ENCODE data around the gene PSEN2. TPM values are rescaled to one million over a fixed set of nuclear protein-coding genes. Genes with fewer than 3 reads are reported as not detected.

The PSEN2 gene
- total and polyA plus RNA-seq, 2 donors (not counting 3 experiments of a cell fraction or from before 2014, with no cell fraction given) = 12.5 to 19.3 TPM

- H3K79me2 ChIP-seq (ENCODE audit: control insufficient read depth, insufficient read depth, low read length) = no peaks in the 10 kb centered on the region
- ChIA-PET POLR2A (no interaction called here), CTCF (interaction anchor here (1.5 to 1.8 kb wide), 2 partner anchors 12 to 14 kb away, joined by 3 to 6 read pairs; no protein-coding TSS in a partner anchor)
Observed at GRCh38 chr1:226863446-226863845, 7.0 kb upstream of the PSEN2 start.

More at GRCh38 chr1:226863446-226863845, 7.0 kb upstream of the PSEN2 start:
- FAIRE-seq (no peak), DNase-seq (ENCODE audit: low read depth, low spot score) (no peak)
- Histone ChIP-seq H3K9me1 (replicated peaks; ENCODE audit: control insufficient read depth, extremely low read depth, insufficient read depth, low read length) (no peaks in the 10 kb centered on the region), H3K27ac (ENCODE audit: insufficient read depth, low read depth, low read length) (no peak overlapping the region), H3K4me1 (ENCODE audit: control insufficient read depth, extremely low read depth, insufficient read depth, low read length) (no peaks in the 10 kb centered on the region), H3K27me3 (ENCODE audit: control insufficient read depth in 2 of 2, insufficient read depth in 2 of 2, low read length in 2 of 2) (no peaks in the 10 kb centered on the region), H4K20me1 (replicated peaks; ENCODE audit: control insufficient read depth, extremely low read depth, insufficient read depth, low read length) (no peaks in the 10 kb centered on the region), H3K9ac (replicated peaks; ENCODE audit: extremely low read depth, insufficient read depth, low read length) (no peak overlapping the region), H2AFZ (ENCODE audit: low read depth, low read length) (no peak overlapping the region), H3K4me3 (replicated peaks in 1 of 3; ENCODE audit: insufficient read depth in 1 of 3, low read depth in 1 of 3, low read length in 3 of 3) (no peak overlapping the region), H3K4me2 (ENCODE audit: insufficient read depth, low read length) (no peak overlapping the region), H3K36me3 (ENCODE audit: control insufficient read depth in 2 of 2, extremely low read depth in 1 of 2, insufficient read depth in 2 of 2, low read length in 2 of 2) (no peaks in the 10 kb centered on the region), H3K9me3 (replicated peaks; ENCODE audit: control insufficient read depth, insufficient read depth, low read length) (no peaks in the 10 kb centered on the region)
- dilution Hi-C loops (cut with MboI; ENCODE audit: extremely low pct_ligation_motif_present, low sequenced_read_pairs) = no loop called here
- no TSS peak for BruUV-seq (replicated peaks)
- TF ChIP-seq JUN (IDR thresholded peaks at IDR 0.05; ENCODE audit: borderline replicate concordance, insufficient read depth, insufficient read length, low read depth) (no peak), POLR2AphosphoS5 (IDR thresholded peaks at IDR 0.05; ENCODE audit: insufficient read depth, low read depth, low read length) (no peak), FOS (IDR thresholded peaks at IDR 0.05; ENCODE audit: borderline replicate concordance, insufficient read depth, low read length) (no peak), CTCF (IDR thresholded peaks at IDR 0.05; ENCODE audit: extremely low read depth in 1 of 2, insufficient read depth in 1 of 2, low read depth in 1 of 2, low read length in 2 of 2) (no peak), POLR2A (IDR thresholded peaks at IDR 0.05; ENCODE audit: low read depth, low read length) (no peak), MAX (IDR thresholded peaks at IDR 0.05; ENCODE audit: insufficient read depth, insufficient read length) (no peak), EZH2 (IDR thresholded peaks at IDR 0.05; ENCODE audit: borderline replicate concordance, low read depth, low read length, severe bottlenecking) (no peak), MYC (IDR thresholded peaks at IDR 0.05; ENCODE audit: low read depth, low read length) (no peak), GATA2 (IDR thresholded peaks at IDR 0.05; ENCODE audit: insufficient read depth, insufficient read length, low read depth, low read length) (no peak)
- intact Hi-C loops (cut with micrococcal nuclease) = no loop called here
